GM19452 (cell line): ENCODE results near the gene FOXS1.
"Not testable (repeated sequence)": the region's sequence is repeated elsewhere in the genome, so short reads cannot be mapped to it uniquely, and the experiment has no call there.

Experiments used
- ATAC-seq: cut with Tn5 transposase; IDR thresholded peaks from one replicate; pipeline ENCODE4 v1.9.1; 2021; ENCODE audit not compliant: unreplicated experiment

Gene FOXS1

GRCh38 chr20:31824125-31824485 is 21.3 kb downstream of the FOXS1 start:
- ATAC-seq: no peak

- no peak for ATAC-seq
These were observed 21.9 kb downstream of the FOXS1 start for GRCh38 chr20:31823360-31824124.

GRCh38 chr20:31822421-31823330 is 22.7 kb downstream of the FOXS1 start:
- peak; percentile 74 for ATAC-seq

- no peak for ATAC-seq
These were observed 24.0 kb downstream of the FOXS1 start for GRCh38 chr20:31821427-31821826.

- no peak for ATAC-seq
These were observed 25.2 kb downstream of the FOXS1 start for GRCh38 chr20:31820228-31820627.

- ATAC-seq: no peak
These were observed 26.2 kb downstream of the FOXS1 start, which contains the start of gene MYLK2 for GRCh38 chr20:31819083-31819784. TSS of gene MYLK2 (plus strand) at chr20:31819356. CDS start at chr20:31819581, 225 bp downstream.

- ATAC-seq: no peak
These were observed 27.0 kb downstream of the FOXS1 start for GRCh38 chr20:31818376-31818908.

- no peak for ATAC-seq
These were observed 27.9 kb downstream of the FOXS1 start for GRCh38 chr20:31817461-31817860.

GRCh38 chr20:31816221-31816620 is 29.2 kb downstream of the FOXS1 start:
- no peak for ATAC-seq

- ATAC-seq: no peak
These were observed 29.8 kb downstream of the FOXS1 start for GRCh38 chr20:31815408-31816188.

GRCh38 chr20:31814142-31814541 is 31.3 kb downstream of the FOXS1 start:
- ATAC-seq: not testable (repeated sequence)

- ATAC-seq: no peak
These were observed 31.8 kb downstream of the FOXS1 start for GRCh38 chr20:31813611-31814010.

GRCh38 chr20:31811796-31812728 is 33.3 kb downstream of the FOXS1 start:
- ATAC-seq: no peak

GRCh38 chr20:31811198-31811597 is 34.2 kb downstream of the FOXS1 start:
- ATAC-seq: no peak

- ATAC-seq: no peak
These were observed 35.7 kb downstream of the FOXS1 start for GRCh38 chr20:31809661-31810060.

- no peak for ATAC-seq
These were observed 36.9 kb downstream of the FOXS1 start for GRCh38 chr20:31808481-31808880.

- ATAC-seq: no peak
These were observed 38.6 kb downstream of the FOXS1 start for GRCh38 chr20:31806564-31807355.

GRCh38 chr20:31803552-31804291 is 41.7 kb downstream of the FOXS1 start:
- no peak for ATAC-seq
